Heart right ventricle (tissue), 16 donors: Measurements from ENCODE around the gene PDLIM4. TPM values are rescaled to one million over a fixed set of nuclear protein-coding genes. Genes with fewer than 3 reads are reported as not detected.

ENCODE experiments used
- ATAC-seq, 8 donors: fragments of 200-7000 bp; cut with Tn5 transposase; one replicate each; pipeline ENCODE4 v1.9.1; 2020; ENCODE audit warnings: mild to moderate bottlenecking in 8 of 8, moderate library complexity in 8 of 8, moderate number of reproducible peaks in 1 of 8
- DNase-seq, 2 donors: peaks; one replicate each; pipeline ENCODE4 v3.0.0-alpha.2; 2020
- H3K27ac ChIP-seq, 10 donors: fragments of 200-600 bp; sonication (generic) in 2 of 10; one replicate each; pipeline versions ENCODE4 v1.5.0 to v1.8.0; 2020 to 2022; ENCODE audit warnings: mild to moderate bottlenecking in 3 of 10
- H3K27me3 ChIP-seq, 7 donors: fragments of 200-600 bp; one replicate each; pipeline ENCODE4 v1.8.0; 2021 to 2022; ENCODE audit warnings: mild to moderate bottlenecking in 2 of 7
- H3K36me3 ChIP-seq, 9 donors: fragments of 200-600 bp; sonication (generic) in 1 of 9; one replicate each; pipeline versions ENCODE4 v1.5.0 to v1.8.0; 2020 to 2022; ENCODE audit warnings: mild to moderate bottlenecking in 2 of 9
- H3K4me1 ChIP-seq, 9 donors: fragments of 200-600 bp; sonication (generic) in 1 of 9; one replicate each; pipeline versions ENCODE4 v1.5.0 to v1.8.0; 2020 to 2022; ENCODE audit warnings: mild to moderate bottlenecking in 4 of 9
- H3K4me3 ChIP-seq, 10 donors: fragments of 200-600 bp; sonication (generic) in 2 of 10; one replicate each; pipeline versions ENCODE4 v1.5.0 to v1.8.0; 2020 to 2022; ENCODE audit warnings: mild to moderate bottlenecking in 7 of 10, moderate library complexity in 2 of 10
- H3K9me3 ChIP-seq, 11 donors: fragments of 200-600 bp in 10 of 11; sonication (generic) in 2 of 11; one replicate each; pipeline versions ENCODE4 v1.5.0 to v1.8.0; 2013 to 2022; ENCODE audit warnings: mild to moderate bottlenecking in 2 of 11, control low read depth in 1 of 11, moderate library complexity in 1 of 11
- CTCF ChIP-seq, 9 donors: fragments of 200-600 bp; sonication (generic) in 2 of 9; IDR thresholded peaks; one replicate each; pipeline versions ENCODE4 v1.5.0 to v1.8.0; 2021 to 2022; ENCODE audit warnings: antibody characterized with exemption in 9 of 9, mild to moderate bottlenecking in 5 of 9, moderate library complexity in 1 of 9
- WGBS, 2 donors: extraction: QIAGEN DNeasy Blood & Tissue Kit; methylation state at CpG; one replicate each; pipeline ENCODE4 v1.1.7; 2013; ENCODE audit warnings: inconsistent platforms in 1 of 2; 5-methylcytosine and 5-hydroxymethylcytosine counted together
- intact Hi-C, 10 donors: fragments of 100-400 bp; cut with DNase I; formaldehyde crosslinking; loops; one replicate each; pipeline versions ENCODE4 v1.11.1 to v1.14.2; 2022
- polyA plus RNA-seq, 2 donors: library from polyadenylated mRNA; stranded (reverse); fragments of 200-250 nt; gene quantifications; one replicate each; pipeline ENCODE4 v1.2.3, GENCODE V29; 2013
- total RNA-seq, 10 donors: library from RNA; stranded (reverse); fragmentation: NEBNext Ultra II Directional in 3 of 10; extraction: Animal tissue kit (Norgen Biotek cat#: 25700) in 3 of 10; gene quantifications; one replicate each; pipeline versions ENCODE4 v1.2.1 to v1.2.4, GENCODE V29; 2021 to 2023
- donor health status: Arrhythmogenic right ventricular cardiomyopathy.
- donor health status: ischemic (EF 13 %, LVEDD 7.1; RV severe dilation, severe dysfunction).
- donor health status: healthy with polysubstance abuse.
- donor health status: DM: no; HTN: yes; CAD: no.
- donor health status: DM: no; HTN: no; CAD: no.
- donor health status: ischemic (EF 25% LVEDD 6.9; RV normal size, moderate dysfunction).
- donor health status: ischemic (EF 25% LVEDD 5.7; RV mildly dilated, moderate dysfunction).
- donor health status: healthy.
- donor health status: DM: yes; HTN: yes; CAD: no.
- donor health status: Ischemic cardiomyopathy.
- donor health status: ischemic (EF 35%, LVEDD 5.7; RV mildly dilated, moderate dysfunction).
- donor health status: nonischemic (EF 11% LVEDD 7.7; RV severe dilation, severe dysfunction).
- donor health status: DM: yes; HTN: yes; CAD: no.
- donor health status: PGD.
- donor health status: ischemic (EF 29% LVEDD 5.4; RV normal size, mild dysfunction).
- donor health status: nonischemic (EF 23%, LVEDD 6.1; RV moderate dilation, normal function).

PDLIM4 gene
- total and polyA plus RNA-seq, 12 donors, result 2.1 to 15.3 (median 3.6) TPM

GRCh38 chr5:132291026-132291425 lies 33.5 kb downstream of the PDLIM4 start:
- Histone ChIP-seq H3K36me3 (no peaks in the 10 kb centered on the region), H3K9me3 (no peaks in the 10 kb centered on the region), H3K4me3 (no peak overlapping the region), H3K4me1 (peaks cover 5 to 27% (median 25%) of the 10 kb centered on the region in 9 donors), H3K27ac (no peak overlapping the region), H3K27me3 (no peaks in the 10 kb centered on the region)
- TF ChIP-seq CTCF (IDR thresholded peaks at IDR 0.05), result no peak
- intact Hi-C loops, result loop anchor here in 7 of 10 donors (5.0 to 10.0 kb wide), 5 partner anchors 64 to 204 kb away; partner anchors contain the start of genes IRF1 (in 5 of the 7), P4HA2 (in 2 of the 7) and SLC22A5 (in 1 of the 7)
- no peak for DNase-seq
- WGBS, 2 donors, result 98% methylated on average over 2 of the region's 2 CpGs
- ATAC-seq, result no peak

- 0 to 1% methylated on average over 45 to 50 of the region's 50 CpGs for WGBS, 2 donors
- intact Hi-C loops, result loop anchor here in 7 of 10 donors (2.0 to 10.0 kb wide), 6 partner anchors 66 to 201 kb away; partner anchors contain the start of genes IRF1 (in 5 of the 7), P4HA2 (in 2 of the 7) and SLC22A5 (in 2 of the 7)
- peak in 3 of 9 donors; percentile 33 to 40 (median 40) for TF ChIP-seq CTCF (IDR thresholded peaks at IDR 0.05)
- peak overlapping the region; percentile 83 to 100 (median 98) for H3K27ac ChIP-seq
- no peaks in the 10 kb centered on the region for H3K27me3 ChIP-seq
- H3K36me3 ChIP-seq, result no peaks in the 10 kb centered on the region
- peaks cover 5 to 39% (median 35%) of the 10 kb centered on the region in 9 donors for H3K4me1 ChIP-seq
- peak overlapping the region; percentile 18 to 83 (median 70) for H3K4me3 ChIP-seq
- ATAC-seq, result peak; percentile 78 to 87 (median 84)
- DNase-seq, result peak; percentile 87 to 93
- H3K9me3 ChIP-seq, result no peaks in the 10 kb centered on the region
These were observed 35.8 kb downstream of the PDLIM4 start for GRCh38 chr5:132293066-132293991.

GRCh38 chr5:132293992-132294727 lies 36.7 kb downstream of the PDLIM4 start, which contains the start of gene SLC22A4:
TSS of gene SLC22A4 (plus strand) at chr5:132294394. CDS start at chr5:132294617, 223 bp downstream.
- Histone ChIP-seq H3K27me3 (no peaks in the 10 kb centered on the region), H3K4me3 (peak within 1 kb of the TSS; percentile 18 to 83 (median 70)), H3K27ac (peak within 1 kb of the TSS; percentile 83 to 100 (median 98)), H3K4me1 (peaks cover 5 to 39% (median 35%) of the 10 kb centered on the region in 9 donors), H3K36me3 (no peaks in the 10 kb centered on the region), H3K9me3 (no peaks in the 10 kb centered on the region)
- TF ChIP-seq CTCF (IDR thresholded peaks at IDR 0.05), result no peak
- intact Hi-C loops, result loop anchor here in 7 of 10 donors (2.0 to 10.0 kb wide), 6 partner anchors 67 to 201 kb away; partner anchors contain the start of genes IRF1 (in 5 of the 7), P4HA2 (in 2 of the 7) and SLC22A5 (in 2 of the 7)
- DNase-seq (peak; percentile 91 to 94), ATAC-seq (peak; percentile 84 to 91 (median 88))
- whole genome bisulfite sequencing, 2 donors, result 0% methylated on average over 63 of the region's 63 CpGs
